ENCODE results near the gene FAM3B.
"Not testable (repeated sequence)": the region's sequence is repeated elsewhere in the genome, so short reads cannot be mapped to it uniquely, and the experiment has no call there.

The FAM3B gene

DNA sequence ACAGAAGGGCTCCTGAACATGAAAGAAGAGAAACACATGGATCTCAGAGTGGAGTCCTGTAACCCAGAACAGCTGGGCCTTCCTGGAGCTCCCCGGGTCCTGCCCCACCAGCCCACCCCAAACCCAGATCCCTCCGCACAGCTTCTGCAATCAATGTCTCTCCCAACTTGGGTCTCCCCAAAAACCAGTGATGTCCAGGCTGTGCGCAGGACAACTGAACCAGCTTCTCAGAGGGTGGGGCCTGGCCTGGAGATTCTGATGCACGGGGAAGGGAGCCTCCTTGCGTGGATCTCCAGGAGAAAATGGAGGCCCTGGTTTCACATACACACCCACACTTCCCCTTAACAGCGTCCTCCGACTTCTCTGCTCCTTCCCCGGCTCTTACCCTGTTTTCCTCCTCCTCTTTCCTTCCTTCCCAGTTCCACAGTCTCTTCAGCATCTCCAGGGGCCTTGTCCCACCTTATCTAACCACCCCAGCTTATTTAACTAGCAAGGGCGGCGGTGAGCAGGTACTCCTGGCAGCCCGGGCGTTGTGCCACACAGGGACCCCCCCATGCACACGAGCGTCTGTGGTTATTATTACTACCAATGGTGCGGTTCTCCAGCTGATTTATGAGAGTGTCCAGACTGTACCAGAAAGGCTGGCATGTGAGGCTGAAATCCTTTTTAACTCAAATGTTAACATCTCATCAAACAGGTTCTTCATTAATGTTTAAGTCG, 34.0 kb downstream of the FAM3B start:
- DNase-seq = no peak

GRCh38 chr21:41357546-41357945, 40.9 kb downstream of the FAM3B start:
- DNase-seq = no peak

DNA sequence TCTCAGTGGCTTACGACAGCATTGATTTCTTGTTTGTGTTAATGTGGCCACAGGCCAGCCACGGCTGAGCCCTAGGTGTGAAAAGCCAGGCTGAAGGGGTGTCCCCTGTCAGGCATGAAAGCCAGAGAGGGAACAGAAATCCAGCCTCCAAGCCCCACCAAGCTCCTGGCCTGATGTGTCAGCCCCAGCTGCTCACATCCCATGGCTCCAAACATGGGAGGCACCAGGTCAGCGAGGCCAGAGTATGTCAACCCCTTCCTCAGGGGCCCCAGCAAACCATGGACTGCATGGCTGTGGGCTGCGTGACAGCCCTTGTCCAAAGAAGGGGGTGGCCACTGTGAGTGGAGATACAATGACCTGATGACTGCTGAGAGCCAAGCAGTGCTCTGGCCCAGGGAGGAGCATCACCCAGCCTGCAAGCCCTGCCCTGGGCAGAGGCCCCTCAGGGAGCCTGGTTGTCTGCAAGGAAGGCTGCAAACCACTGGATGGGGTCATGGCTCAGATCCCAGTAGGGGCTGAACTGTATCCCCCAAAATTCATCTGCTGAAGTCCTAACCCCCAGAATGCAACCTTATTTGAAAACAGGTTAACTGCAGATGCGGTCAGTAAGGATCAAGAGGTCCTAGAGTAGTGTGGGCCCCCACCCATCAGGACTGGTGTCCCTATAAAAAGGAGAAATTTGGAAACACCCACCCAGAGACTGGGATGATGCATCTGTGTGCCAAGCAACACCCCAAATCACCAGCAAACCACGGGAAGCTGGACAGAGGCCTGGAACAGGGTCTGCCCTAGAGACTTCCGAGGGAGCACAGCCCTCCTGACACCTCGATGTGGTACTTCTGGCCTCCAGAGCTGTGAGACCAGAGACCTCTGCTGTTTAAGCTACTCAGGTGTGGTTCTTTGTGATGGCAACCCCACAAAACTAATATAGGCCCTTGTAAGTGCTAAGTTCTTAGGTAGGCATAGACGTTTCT, 41.9 kb downstream of the FAM3B start:
- no peak for DNase-seq

DNA sequence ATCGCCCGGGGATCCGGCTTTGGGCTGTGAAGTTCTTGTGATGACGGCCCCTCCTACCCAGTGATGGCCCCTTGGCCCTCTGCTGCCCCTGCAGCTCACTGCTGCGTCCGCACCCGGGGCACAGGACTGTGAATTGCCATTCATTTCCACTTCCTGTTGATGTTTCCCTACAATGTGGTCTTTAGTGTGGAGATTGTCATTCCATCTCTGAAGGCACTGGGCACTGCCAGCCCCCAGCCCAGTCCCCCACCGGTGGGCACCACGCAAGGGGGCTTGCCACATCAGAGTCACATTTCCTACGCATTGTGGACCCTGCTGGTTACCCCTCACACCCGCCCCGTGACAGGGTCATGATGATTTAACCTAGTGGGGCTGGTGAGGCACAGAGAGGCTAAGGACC, 42.7 kb downstream of the FAM3B start:
- DNase-seq = no peak

DNA sequence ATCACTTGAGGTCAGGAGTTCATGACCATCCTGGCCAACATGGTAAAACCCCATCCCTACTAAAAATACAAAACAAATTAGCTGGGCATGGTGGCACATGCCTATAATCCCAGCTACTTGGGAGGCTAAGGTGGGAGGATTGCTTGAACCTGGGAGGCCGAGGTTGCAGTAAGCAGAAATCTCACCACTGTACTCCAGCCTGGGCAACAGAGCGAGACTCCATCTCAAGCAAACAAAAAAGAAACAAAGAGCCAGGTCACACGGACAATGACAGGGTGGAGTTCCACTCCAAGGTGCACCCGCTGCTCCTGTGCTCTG, 43.1 kb downstream of the FAM3B start:
- DNase-seq = not testable (repeated sequence)

DNA sequence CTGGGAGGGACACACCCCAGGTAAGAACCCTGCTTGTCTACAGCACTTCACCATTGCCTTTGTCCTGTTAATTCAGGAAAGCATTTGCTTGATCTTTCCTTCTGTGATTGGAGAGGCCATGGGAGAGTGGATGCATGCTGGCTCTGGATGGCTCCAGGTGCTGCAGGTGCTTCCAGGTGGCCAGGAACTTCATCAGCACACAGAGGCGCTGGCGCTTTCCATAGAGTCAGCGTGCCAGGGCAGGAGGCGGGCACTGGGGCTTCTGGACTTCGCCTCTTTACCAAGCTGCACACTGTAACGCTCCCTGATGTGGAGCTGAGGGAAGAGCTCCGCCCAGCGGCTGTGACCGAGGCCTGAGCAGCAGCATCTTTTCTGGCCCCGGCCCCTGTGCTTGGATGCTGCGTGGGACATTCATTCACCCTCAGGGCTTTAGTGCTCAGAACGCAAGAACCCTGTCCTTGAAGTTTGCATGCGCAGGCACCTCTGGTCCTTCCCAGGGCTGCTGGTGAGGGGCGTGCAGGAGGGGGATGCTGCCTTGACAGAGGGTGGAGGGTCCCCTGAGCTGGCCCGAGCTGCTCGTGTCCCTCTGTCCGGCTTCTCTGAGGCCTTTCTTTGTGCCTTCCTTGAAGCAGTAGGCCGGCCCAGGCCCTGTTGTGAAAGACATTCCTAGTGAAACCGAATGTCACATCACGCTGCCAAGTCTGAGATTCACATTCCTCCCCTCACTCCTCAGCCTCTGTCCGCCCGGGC, 43.6 kb downstream of the FAM3B start:
- DNase-seq = no peak

DNA sequence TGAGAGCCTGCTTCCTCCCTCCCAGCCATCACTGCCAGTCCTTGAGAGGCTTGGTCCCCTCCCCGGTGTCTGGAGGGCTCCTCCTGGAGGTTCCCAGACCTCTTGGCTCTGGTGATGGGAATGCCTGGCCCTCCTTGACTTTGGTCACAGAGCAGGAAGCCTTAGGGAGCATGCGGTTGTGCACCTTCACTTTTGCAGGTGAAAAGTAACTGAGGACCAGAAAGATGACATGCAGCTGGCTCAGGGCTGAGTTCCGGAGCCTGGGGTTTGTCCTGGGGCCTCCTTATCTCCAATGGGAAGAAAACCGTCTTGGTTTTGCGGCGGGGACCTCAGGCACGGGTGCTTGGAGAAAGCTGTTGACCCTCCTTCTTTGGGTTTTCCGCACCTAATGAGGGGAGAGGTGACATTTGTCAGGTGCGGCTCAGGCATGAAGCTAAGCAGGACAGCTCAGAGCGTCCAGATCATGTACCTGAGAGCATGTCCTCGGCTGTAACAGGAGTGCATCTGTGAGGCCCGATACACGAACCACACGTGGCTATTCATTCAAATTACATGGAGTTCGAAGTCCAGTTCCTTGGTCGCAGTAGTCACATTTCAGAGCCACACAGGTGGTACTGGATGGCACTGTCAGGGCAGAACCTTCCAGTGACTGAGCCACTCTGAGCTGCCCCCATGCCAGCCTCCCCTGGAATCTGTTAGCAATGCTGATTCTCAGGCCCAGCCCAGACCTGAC, 44.6 kb downstream of the FAM3B start:
- no peak for DNase-seq

DNA sequence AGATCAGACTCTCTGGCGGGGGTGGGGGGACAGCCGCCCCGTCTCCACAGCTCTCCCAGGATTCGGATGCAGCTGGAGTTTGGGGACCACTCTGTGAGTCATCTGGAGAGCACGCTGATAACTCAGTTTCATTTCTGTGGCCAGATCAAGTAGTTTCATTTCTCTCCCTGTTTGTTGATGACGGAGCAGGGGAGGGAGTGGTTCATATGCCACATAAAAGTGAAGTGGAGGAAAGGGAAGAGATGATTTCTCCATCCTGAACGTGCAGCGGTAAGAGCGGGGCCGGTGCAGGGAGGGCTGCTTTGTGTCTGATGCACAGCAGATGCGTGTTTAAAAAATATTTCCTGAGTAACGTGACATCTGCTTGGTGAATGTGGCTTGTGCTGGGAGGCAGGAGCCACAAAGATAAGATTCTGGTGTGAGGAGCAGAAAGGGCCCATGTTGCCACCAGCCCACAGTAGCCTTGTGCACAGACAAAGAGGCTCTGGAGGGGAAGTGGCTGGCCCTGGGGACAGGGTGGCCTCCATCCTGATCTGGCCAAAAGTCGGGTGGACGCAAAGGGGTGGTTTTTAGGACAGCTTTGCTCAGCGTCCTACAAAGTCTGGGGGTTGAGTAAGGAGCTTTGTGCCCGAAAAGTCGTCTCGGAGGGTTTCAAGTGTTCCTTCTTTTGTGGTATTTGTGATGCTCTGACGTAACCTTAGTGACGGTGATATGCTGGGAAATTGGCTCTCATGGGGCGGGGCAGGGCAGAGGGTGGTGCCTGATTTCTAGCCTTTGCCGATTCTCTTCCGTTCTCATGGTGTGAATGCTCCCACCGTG, 45.4 kb downstream of the FAM3B start, which contains the start of gene MX2:
TSS of gene MX2 (plus strand) at position 242 of the 819 bp plus-strand sequence. CDS start 14,880 bp downstream, outside the sequence.
- DNase-seq = peak in 4 of 14 donors; percentile 11 to 42 (median 33)

DNA sequence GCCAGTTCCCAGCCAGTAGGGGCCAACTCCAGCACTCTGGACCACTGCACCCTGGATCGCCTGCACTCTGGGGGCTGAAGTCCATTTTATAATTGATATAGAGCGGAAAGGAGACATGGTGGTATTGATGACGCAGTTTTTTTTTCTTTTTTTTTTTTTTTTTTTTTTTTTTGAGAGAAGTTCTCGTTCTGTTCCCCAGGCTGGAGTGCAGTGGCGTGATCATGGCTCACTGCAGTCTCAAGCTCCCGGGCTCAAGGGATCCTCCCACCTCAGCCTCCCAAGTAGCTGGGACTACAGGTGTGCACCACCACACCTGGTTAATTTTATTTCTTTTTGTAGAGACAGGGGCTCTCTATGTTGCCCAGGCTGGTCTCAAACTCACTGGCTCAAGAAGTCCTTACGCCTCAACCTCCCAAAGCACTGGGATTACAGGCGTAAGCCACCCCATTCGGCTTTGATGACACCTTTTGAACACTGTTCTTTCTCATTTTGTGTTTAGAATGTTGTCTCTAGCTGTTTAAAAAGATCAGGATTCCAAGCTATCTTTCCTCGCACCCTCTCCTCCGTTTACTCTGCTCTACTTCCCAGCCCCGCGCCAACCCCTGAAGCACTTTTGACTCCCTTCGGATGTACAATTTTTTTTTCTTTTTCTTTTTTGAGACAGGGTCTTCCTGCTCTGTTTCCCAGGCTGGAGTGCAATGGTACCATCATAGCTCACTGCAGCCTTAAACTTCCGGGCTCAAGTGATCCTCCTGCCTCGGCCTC, 46.2 kb downstream of the FAM3B start:
- DNase-seq = no peak

- DNase-seq = no peak
These were observed 47.0 kb downstream of the FAM3B start for GRCh38 chr21:41363370-41364270.

DNA sequence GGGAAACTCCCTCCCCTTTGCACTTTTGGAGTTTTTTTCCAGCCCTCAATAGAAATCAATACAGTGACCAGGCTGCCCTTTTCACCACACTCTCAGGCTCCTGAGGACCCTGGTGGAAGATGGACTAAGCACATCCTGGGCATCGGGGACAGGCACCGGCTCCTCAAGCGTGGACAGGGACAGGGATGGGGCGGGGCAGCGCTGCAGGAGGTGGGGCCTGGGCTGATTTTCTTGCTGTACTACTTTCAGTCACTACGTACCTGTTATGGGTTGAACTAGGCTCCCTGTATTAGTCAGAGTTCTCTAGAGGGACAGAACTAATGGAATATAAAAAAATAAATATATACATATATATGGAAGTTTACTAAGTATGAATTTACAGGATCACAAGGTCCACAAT, 47.7 kb downstream of the FAM3B start:
- DNase-seq = no peak

GRCh38 chr21:41365377-41366107, 48.9 kb downstream of the FAM3B start:
- DNase-seq = no peak

DNA sequence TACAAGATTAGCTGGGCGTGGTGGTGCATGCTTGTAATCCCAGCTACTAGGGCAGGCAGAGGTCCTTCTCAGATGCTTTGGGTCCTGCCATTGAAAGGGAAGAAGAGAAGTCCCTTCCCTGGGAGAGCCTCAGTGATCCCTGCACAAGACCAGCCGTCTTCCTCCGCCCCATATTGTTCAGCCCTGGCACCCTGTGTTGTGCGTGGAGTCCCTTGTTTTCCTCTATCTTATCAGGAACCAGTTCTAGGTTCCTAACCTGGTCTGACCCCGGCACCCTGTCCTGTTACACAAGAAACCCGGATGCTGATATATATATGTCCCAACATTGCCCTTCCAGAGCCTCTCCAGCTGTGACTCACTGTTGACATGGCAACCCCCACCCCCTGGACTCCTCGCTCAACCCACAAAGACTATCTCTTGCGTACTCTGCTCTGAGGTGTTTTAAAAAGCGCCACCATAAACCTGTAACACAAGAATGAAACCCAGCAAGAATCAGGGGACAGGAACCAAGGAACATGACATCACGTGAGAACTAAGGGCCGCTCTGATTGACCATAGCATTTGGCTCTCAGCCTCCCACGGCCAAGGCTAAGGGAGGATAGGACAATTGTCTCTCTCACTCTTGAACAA, 50.0 kb downstream of the FAM3B start:
- no peak for DNase-seq

- DNase-seq = no peak
These were observed 50.8 kb downstream of the FAM3B start for GRCh38 chr21:41367301-41367944.

DNA sequence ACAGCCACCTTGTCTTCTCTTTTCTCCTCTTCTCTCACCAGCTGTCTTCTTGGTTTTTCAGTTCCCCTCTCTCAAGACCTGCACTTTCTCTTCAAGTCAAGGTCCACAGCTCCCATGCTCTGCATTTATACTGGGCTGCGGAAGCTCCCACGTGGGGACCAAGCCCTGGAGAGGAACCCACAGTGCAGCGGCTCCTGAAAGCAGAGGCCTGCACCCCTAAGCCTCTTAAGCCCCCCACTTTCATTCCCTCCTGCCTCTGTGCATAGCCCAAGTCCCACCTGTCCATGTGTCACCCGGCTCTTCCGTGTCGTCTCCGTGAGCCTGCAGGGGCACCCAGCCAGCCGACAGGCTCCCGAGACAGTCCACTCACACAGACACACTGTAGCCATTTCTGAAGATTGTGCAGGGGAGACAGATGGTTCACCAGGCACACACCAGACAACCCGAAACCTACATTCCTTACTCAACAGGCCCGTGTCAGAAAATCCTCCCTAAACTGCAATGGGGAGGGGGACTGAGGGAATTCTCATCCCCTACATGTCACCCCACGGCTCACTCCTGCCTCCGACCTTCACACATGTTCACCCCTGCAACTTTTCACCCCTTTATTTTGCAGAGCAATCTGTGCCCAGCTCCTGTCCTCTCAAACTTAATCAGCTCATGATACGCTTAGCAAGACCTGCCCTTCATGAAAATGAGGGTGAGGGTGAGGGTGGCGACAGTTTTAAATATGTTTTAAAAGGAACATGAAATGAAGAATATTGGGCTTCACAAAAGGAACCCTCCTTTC, 51.5 kb downstream of the FAM3B start:
- DNase-seq = no peak

- DNase-seq = no peak
These were observed 52.1 kb downstream of the FAM3B start for GRCh38 chr21:41368735-41369104.
